ENCODE data around the gene PPP2R2D. TPM values are rescaled to one million over a fixed set of nuclear protein-coding genes. Genes with fewer than 3 reads are reported as not detected.

Gene PPP2R2D
- total RNA-seq, 2 experiments from 2014 or later: 30.0 to 39.3 TPM

DNA sequence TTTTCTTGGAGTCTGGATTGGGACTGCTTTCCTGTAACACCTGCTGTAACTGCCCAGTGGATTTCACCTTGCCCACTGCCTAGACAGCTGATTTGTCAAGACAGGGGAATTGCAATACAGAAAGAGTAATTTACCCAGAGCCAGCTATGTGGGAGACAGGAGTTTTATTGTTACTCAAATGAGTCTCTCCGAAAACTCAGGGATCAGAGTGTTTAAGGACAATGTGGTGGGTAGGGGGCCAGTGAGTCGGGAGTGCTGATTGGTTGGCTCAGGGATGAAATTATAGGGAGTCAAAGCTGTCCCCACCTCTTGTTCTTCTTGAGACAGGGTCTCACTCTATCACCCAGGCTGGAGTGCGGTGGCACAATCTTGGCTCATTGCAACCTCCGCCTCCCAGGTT, 106.2 kb downstream of the PPP2R2D start:
- Mint-ChIP-seq H3K9me3 (ENCODE audit: low read depth) (no peaks in the 10 kb centered on the region), H3K36me3 (ENCODE audit: low read depth) (peaks cover 4% of the 10 kb centered on the region), H3K27me3 (peaks cover 8% of the 10 kb centered on the region), H3K27ac (no peak overlapping the region), H3K4me3 (no peak overlapping the region), H3K4me1 (peaks cover 8% of the 10 kb centered on the region)
- CTCF ChIA-PET: no interaction called here
- ATAC-seq (no peak), DNase-seq (no peak)
- POLR2A ChIA-PET: no interaction called here
- intact Hi-C loops (cut with DNase I, micrococcal nuclease): no loop called here

DNA sequence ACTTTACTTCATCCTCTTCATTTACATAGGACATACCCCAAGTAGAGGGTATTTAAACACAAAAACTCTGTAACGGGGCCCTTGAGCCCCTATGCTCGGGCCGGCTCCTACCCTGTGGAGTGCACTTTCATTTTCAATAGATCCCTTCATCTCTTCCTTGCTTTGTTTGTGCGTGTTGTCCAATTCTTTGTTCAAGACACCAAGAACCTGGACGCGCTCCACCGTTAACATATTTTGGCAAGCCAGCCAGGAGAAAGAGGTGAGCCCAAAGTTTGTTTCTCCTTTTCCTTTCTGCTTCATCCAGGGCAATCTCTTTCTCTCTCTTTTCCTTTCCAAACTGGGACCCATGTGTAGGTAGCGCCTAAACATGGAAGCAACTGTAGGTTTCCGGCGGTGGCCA, 106.9 kb downstream of the PPP2R2D start:
- ATAC-seq (no peak), DNase-seq (no peak)
- peaks cover 4% of the 10 kb centered on the region for H3K36me3 Mint-ChIP-seq (ENCODE audit: low read depth)
- intact Hi-C loops (cut with DNase I, micrococcal nuclease): no loop called here
- H3K4me3 Mint-ChIP-seq: no peak overlapping the region
- H3K27ac Mint-ChIP-seq: no peak overlapping the region
- ChIA-PET CTCF (no interaction called here), POLR2A (no interaction called here)
- no peaks in the 10 kb centered on the region for H3K9me3 Mint-ChIP-seq (ENCODE audit: low read depth)
- H3K27me3 Mint-ChIP-seq: peaks cover 8% of the 10 kb centered on the region
- peaks cover 8% of the 10 kb centered on the region for H3K4me1 Mint-ChIP-seq

Other genes with a start within 250 kb of the PPP2R2D start
- 100 to 1,000 TPM; 200 to 256 TPM for gene BNIP3, start 80.9 kb downstream of the PPP2R2D start, total RNA-seq
- gene JAKMIP3, start 164.9 kb downstream of the PPP2R2D start, total RNA-seq: under 1 TPM; 0.34 to 0.35 TPM

Data from activated CD4-positive, alpha-beta T cell treated with anti-CD3 and anti-CD28 coated beads for 36 hours (primary cell).